HFF-Myc (cell line): ENCODE measurements around the gene GBP7.

Source experiments
- DNase-seq: peaks from one replicate; pipeline ENCODE4 v3.0.0-alpha.2; 2011; ENCODE audit warnings: low read depth; ENCODE audit errors: extremely low read depth
- H3K4me3 ChIP-seq: replicated peaks from 2 replicates; pipeline ENCODE4 v1.5.1; 2011; ENCODE audit warnings: low read depth, mild to moderate bottlenecking, control low read depth, low read length
- CTCF ChIP-seq: IDR thresholded peaks from 2 replicates; pipeline ENCODE4 v1.5.1; 2012; ENCODE audit warnings: mild to moderate bottlenecking, low read depth, low read length, control low read depth; ENCODE audit errors: missing control alignments

The GBP7 gene

GRCh38 chr1:89170170-89171066, 5.4 kb downstream of the GBP7 start:
- no peak overlapping the region for H3K4me3 ChIP-seq
- DNase-seq = no peak
- no peak for TF ChIP-seq CTCF

- H3K4me3 ChIP-seq = no peak overlapping the region
- DNase-seq = no peak
- no peak for TF ChIP-seq CTCF
Observed at GRCh38 chr1:89169166-89169565, 6.6 kb downstream of the GBP7 start.

- DNase-seq = no peak
- no peak overlapping the region for H3K4me3 ChIP-seq
- no peak for TF ChIP-seq CTCF
Observed at GRCh38 chr1:89167590-89168230, 8.1 kb downstream of the GBP7 start.

- H3K4me3 ChIP-seq = no peak overlapping the region
- no peak for DNase-seq
- TF ChIP-seq CTCF = no peak
Observed at GRCh38 chr1:89166705-89167104, 9.1 kb downstream of the GBP7 start.

- TF ChIP-seq CTCF = no peak
- no peak overlapping the region for H3K4me3 ChIP-seq
- DNase-seq = no peak
Observed at GRCh38 chr1:89165811-89166210, 10.0 kb downstream of the GBP7 start.

GRCh38 chr1:89151047-89151446, 24.8 kb downstream of the GBP7 start:
- TF ChIP-seq CTCF = no peak
- no peak overlapping the region for H3K4me3 ChIP-seq
- DNase-seq = no peak
